Gastroesophageal sphincter (tissue), 4 donors: Measurements from ENCODE around the gene C4BPA. TPM values are rescaled to one million over a fixed set of nuclear protein-coding genes. Genes with fewer than 3 reads are reported as not detected.

Experiments
- ATAC-seq: fragments of 150-250 bp; one replicate; pipeline ENCODE4 v1.9.1; 2016; ENCODE audit warnings: mild to moderate bottlenecking, moderate library complexity
- H3K27ac ChIP-seq, 4 donors: fragments of 200-600 bp; sonication (generic) in 3 of 4; 1 replicate in 3 of 4; 2 replicates in 1 of 4; pipeline ENCODE4 v1.5.1; 2016 to 2019
- H3K27me3 ChIP-seq: fragments of 200-600 bp; sonication (generic); one replicate; pipeline ENCODE4 v1.5.1; 2019
- H3K36me3 ChIP-seq, 2 donors: fragments of 200-600 bp; sonication (generic); one replicate each; pipeline ENCODE4 v1.5.1; 2019; ENCODE audit warnings: control low read depth in 1 of 2
- H3K4me1 ChIP-seq, 3 donors: fragments of 200-600 bp; sonication (generic); 1 replicate in 2 of 3; 2 replicates in 1 of 3; pipeline ENCODE4 v1.5.1; 2016 to 2019; ENCODE audit warnings: control low read depth in 2 of 3
- H3K4me3 ChIP-seq, 2 donors: fragments of 200-600 bp; sonication (generic); one replicate each; pipeline ENCODE4 v1.5.1; 2019; ENCODE audit warnings: mild to moderate bottlenecking in 1 of 2, moderate library complexity in 1 of 2
- H3K9me3 ChIP-seq, 3 donors: fragments of 200-600 bp; sonication (generic); one replicate each; pipeline ENCODE4 v1.5.1; 2017 to 2019; ENCODE audit warnings: control low read depth in 2 of 3
- CTCF ChIP-seq, 4 experiments: fragments of 200-600 bp in 2 of 4; fragments of 450-650 bp in 2 of 4; sonication (generic) in 1 of 4; IDR thresholded peaks; one replicate each; pipeline ENCODE4 v1.5.1; 2017 to 2019; ENCODE audit warnings: antibody characterized with exemption in 4 of 4, mild to moderate bottlenecking in 2 of 4, moderate library complexity in 2 of 4
- EP300 ChIP-seq: sonication (generic); formaldehyde crosslinking; IDR thresholded peaks from one replicate; pipeline ENCODE4 v1.6.1; 2017; ENCODE audit warnings: antibody characterized with exemption, mild to moderate bottlenecking
- POLR2A ChIP-seq, 2 donors: fragments of 450-650 bp; IDR thresholded peaks; one replicate each; pipeline ENCODE4 v1.6.1; 2017; ENCODE audit warnings: antibody characterized with exemption in 2 of 2, mild to moderate bottlenecking in 2 of 2, moderate library complexity in 1 of 2
- POLR2AphosphoS5 ChIP-seq: sonication (generic); formaldehyde crosslinking; IDR thresholded peaks from one replicate; pipeline ENCODE4 v1.6.1; 2017; ENCODE audit warnings: antibody characterized with exemption
- WGBS, 2 donors: methylation state at CpG; one replicate each; pipeline ENCODE4 v1.1.5; 2018; ENCODE audit warnings: low coverage in 1 of 2; 5-methylcytosine and 5-hydroxymethylcytosine counted together
- total RNA-seq, 4 donors: library from RNA; depleted of rRNA; stranded (reverse); fragments of >200 nt; gene quantifications; one replicate each; pipeline ENCODE4 v1.1.0, GENCODE V29; 2016

C4BPA gene
- total RNA-seq, 4 donors from 2014 or later, result 3.1 TPM; not detected in 3

- Histone ChIP-seq H3K4me3 (no peak overlapping the region), H3K27me3 (no peaks in the 10 kb centered on the region), H3K36me3 (peaks cover 0 to 79% of the 10 kb centered on the region in 2 donors), H3K27ac (no peak overlapping the region), H3K4me1 (no peaks in the 10 kb centered on the region), H3K9me3 (no peaks in the 10 kb centered on the region)
- no peak for ATAC-seq
- TF ChIP-seq POLR2AphosphoS5, result no peak
- no peak for TF ChIP-seq CTCF (IDR thresholded peaks at IDR 0.05)
- TF ChIP-seq EP300, result no peak
- TF ChIP-seq POLR2A (IDR thresholded peaks at IDR 0.05), result no peak
- 89% methylated on average over 4 of the region's 5 CpGs; no CpG with 5 or more reads in 1 of the 2 donors for WGBS, 2 donors
Measured at GRCh38 chr1:207063014-207063413, 41.0 kb upstream of the C4BPA start.

GRCh38 chr1:207064561-207064960, 39.5 kb upstream of the C4BPA start:
- Histone ChIP-seq H3K36me3 (peaks cover 0 to 94% of the 10 kb centered on the region in 2 donors), H3K27ac (no peak overlapping the region), H3K4me3 (no peak overlapping the region), H3K27me3 (no peaks in the 10 kb centered on the region), H3K9me3 (no peaks in the 10 kb centered on the region), H3K4me1 (no peaks in the 10 kb centered on the region)
- no peak for ATAC-seq
- 80% methylated on average over 6 of the region's 8 CpGs; no CpG with 5 or more reads in 1 of the 2 donors for WGBS, 2 donors
- TF ChIP-seq EP300 (no peak), POLR2A (IDR thresholded peaks at IDR 0.05) (no peak), POLR2AphosphoS5 (no peak), CTCF (IDR thresholded peaks at IDR 0.05) (no peak)

GRCh38 chr1:207067185-207067584, 36.8 kb upstream of the C4BPA start:
- WGBS, 2 donors, result 48 to 51% methylated on average over 3 of the region's 3 CpGs
- Histone ChIP-seq H3K4me1 (no peaks in the 10 kb centered on the region), H3K4me3 (no peak overlapping the region), H3K9me3 (no peaks in the 10 kb centered on the region), H3K27me3 (no peaks in the 10 kb centered on the region), H3K36me3 (peaks cover 0 to 98% of the 10 kb centered on the region in 2 donors), H3K27ac (no peak overlapping the region)
- TF ChIP-seq CTCF (IDR thresholded peaks at IDR 0.05), result no peak
- no peak for TF ChIP-seq EP300
- TF ChIP-seq POLR2AphosphoS5, result no peak
- no peak for TF ChIP-seq POLR2A (IDR thresholded peaks at IDR 0.05)
- no peak for ATAC-seq

GRCh38 chr1:207067665-207068064, 36.4 kb upstream of the C4BPA start:
- Histone ChIP-seq H3K4me1 (no peaks in the 10 kb centered on the region), H3K27ac (no peak overlapping the region), H3K36me3 (peaks cover 0 to 98% of the 10 kb centered on the region in 2 donors), H3K27me3 (no peaks in the 10 kb centered on the region), H3K9me3 (no peaks in the 10 kb centered on the region), H3K4me3 (no peak overlapping the region)
- no peak for ATAC-seq
- TF ChIP-seq POLR2AphosphoS5 (no peak), EP300 (no peak), POLR2A (IDR thresholded peaks at IDR 0.05) (no peak), CTCF (IDR thresholded peaks at IDR 0.05) (no peak)
- whole genome bisulfite sequencing, 2 donors, result 85 to 92% methylated on average over 3 to 4 of the region's 5 CpGs

GRCh38 chr1:207069061-207069460, 35.0 kb upstream of the C4BPA start:
- Histone ChIP-seq H3K4me1 (no peaks in the 10 kb centered on the region), H3K4me3 (no peak overlapping the region), H3K9me3 (no peaks in the 10 kb centered on the region), H3K27ac (no peak overlapping the region), H3K27me3 (no peaks in the 10 kb centered on the region), H3K36me3 (peaks cover 0 to 98% of the 10 kb centered on the region in 2 donors)
- ATAC-seq, result no peak
- TF ChIP-seq EP300 (no peak), CTCF (IDR thresholded peaks at IDR 0.05) (no peak), POLR2A (IDR thresholded peaks at IDR 0.05) (no peak), POLR2AphosphoS5 (no peak)
- WGBS, 2 donors, result 90% methylated on average over 2 of the region's 3 CpGs; no CpG with 5 or more reads in 1 of the 2 donors
